ENCODE measurements around the gene VAMP5. TPM values are rescaled to one million over a fixed set of nuclear protein-coding genes. Genes with fewer than 3 reads are reported as not detected.
"Not testable (repeated sequence)": the region's sequence is repeated elsewhere in the genome, so short reads cannot be mapped to it uniquely, and the experiment has no call there.

VAMP5 gene
- total RNA-seq, 1 donor from 2014 or later: 17.1 TPM

DNA sequence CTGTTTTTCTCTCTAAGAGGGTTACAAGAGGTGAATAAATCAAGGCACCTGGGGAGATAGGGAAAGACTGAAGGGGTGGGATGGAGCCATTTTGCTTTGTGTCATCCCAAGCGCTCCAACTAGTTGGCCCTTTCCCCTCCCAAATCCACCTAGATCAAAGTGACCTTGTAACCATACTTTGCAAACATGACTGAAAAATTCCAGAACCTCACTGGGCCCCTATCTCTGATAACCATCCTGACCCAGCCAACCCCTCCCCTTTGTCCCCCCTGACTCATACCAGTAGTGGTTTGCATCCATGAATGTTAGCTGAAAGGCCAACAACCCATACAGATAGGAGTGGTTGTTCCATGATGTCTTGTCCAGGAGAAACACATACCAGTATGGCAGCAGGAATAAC is 26.1 kb upstream of the VAMP5 start:
- TF ChIP-seq, protein P1, sequence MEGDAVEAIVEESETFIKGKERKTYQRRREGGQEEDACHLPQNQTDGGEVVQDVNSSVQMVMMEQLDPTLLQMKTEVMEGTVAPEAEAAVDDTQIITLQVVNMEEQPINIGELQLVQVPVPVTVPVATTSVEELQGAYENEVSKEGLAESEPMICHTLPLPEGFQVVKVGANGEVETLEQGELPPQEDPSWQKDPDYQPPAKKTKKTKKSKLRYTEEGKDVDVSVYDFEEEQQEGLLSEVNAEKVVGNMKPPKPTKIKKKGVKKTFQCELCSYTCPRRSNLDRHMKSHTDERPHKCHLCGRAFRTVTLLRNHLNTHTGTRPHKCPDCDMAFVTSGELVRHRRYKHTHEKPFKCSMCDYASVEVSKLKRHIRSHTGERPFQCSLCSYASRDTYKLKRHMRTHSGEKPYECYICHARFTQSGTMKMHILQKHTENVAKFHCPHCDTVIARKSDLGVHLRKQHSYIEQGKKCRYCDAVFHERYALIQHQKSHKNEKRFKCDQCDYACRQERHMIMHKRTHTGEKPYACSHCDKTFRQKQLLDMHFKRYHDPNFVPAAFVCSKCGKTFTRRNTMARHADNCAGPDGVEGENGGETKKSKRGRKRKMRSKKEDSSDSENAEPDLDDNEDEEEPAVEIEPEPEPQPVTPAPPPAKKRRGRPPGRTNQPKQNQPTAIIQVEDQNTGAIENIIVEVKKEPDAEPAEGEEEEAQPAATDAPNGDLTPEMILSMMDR (IDR thresholded peaks at IDR 0.05; ENCODE audit: insufficient read depth, low read depth, low read length): no peak
- no peak for TF ChIP-seq EZH2 (IDR thresholded peaks at IDR 0.05; ENCODE audit: insufficient read depth, low read length)
- Mint-ChIP-seq H3K27me3 (ENCODE audit: low read depth, unreplicated experiment) (no peaks in the 10 kb centered on the region), H3K36me3 (ENCODE audit: low read depth, unreplicated experiment) (peaks cover 7% of the 10 kb centered on the region), H3K27ac (ENCODE audit: unreplicated experiment) (no peak overlapping the region), H3K4me3 (ENCODE audit: unreplicated experiment) (no peak overlapping the region), H3K9me3 (ENCODE audit: unreplicated experiment) (no peaks in the 10 kb centered on the region), H3K4me1 (ENCODE audit: low read depth, unreplicated experiment) (peaks cover 7% of the 10 kb centered on the region)
- no peak overlapping the region for H3K27ac ChIP-seq (ENCODE audit: low read depth, low read length)
- H3K36me3 ChIP-seq (ENCODE audit: insufficient read depth, low read length): peaks cover 26% of the 10 kb centered on the region
- no peak overlapping the region for H3K4me3 ChIP-seq (ENCODE audit: insufficient read depth, low read depth, low read length)
- H3K4me2 ChIP-seq (ENCODE audit: low read length): no peak overlapping the region
- peaks cover 30% of the 10 kb centered on the region for H4K20me1 ChIP-seq (ENCODE audit: insufficient read depth, low read length)
- H2AFZ ChIP-seq (ENCODE audit: low read depth, low read length): no peak overlapping the region
- no peaks in the 10 kb centered on the region for H3K9me3 ChIP-seq (ENCODE audit: insufficient read depth, low read depth, low read length)
- peaks cover 45% of the 10 kb centered on the region for H3K79me2 ChIP-seq (ENCODE audit: insufficient read depth, low read length)
- peaks cover 9% of the 10 kb centered on the region for H3K4me1 ChIP-seq (ENCODE audit: insufficient read depth, low read length)
- no peak overlapping the region for H3K9ac ChIP-seq (ENCODE audit: low read length)
- FAIRE-seq (no peak), DNase-seq (ENCODE audit: low read depth) (no peak)
- H3K27me3 ChIP-seq (ENCODE audit: insufficient read depth, low read length): no peaks in the 10 kb centered on the region

GRCh38 chr2:85560403-85560726 is 23.9 kb upstream of the VAMP5 start:
- H3K9me3 Mint-ChIP-seq (ENCODE audit: unreplicated experiment); H3K27me3 Mint-ChIP-seq (ENCODE audit: low read depth, unreplicated experiment); FAIRE-seq: not testable (repeated sequence)

GRCh38 chr2:85560812-85561279 is 23.4 kb upstream of the VAMP5 start:
- TF ChIP-seq, protein P1 (IDR thresholded peaks at IDR 0.05; ENCODE audit: insufficient read depth, low read depth, low read length): no peak
- TF ChIP-seq EZH2 (IDR thresholded peaks at IDR 0.05; ENCODE audit: insufficient read depth, low read length): no peak
- Histone ChIP-seq H3K4me2 (ENCODE audit: low read length) (peak overlapping the region; percentile 90), H3K79me2 (ENCODE audit: insufficient read depth, low read length) (peaks cover 45% of the 10 kb centered on the region), H2AFZ (ENCODE audit: low read depth, low read length) (peak overlapping the region; percentile 93), H3K27me3 (ENCODE audit: insufficient read depth, low read length) (no peaks in the 10 kb centered on the region), H4K20me1 (ENCODE audit: insufficient read depth, low read length) (peaks cover 28% of the 10 kb centered on the region), H3K36me3 (ENCODE audit: insufficient read depth, low read length) (peaks cover 10% of the 10 kb centered on the region), H3K9ac (ENCODE audit: low read length) (peak overlapping the region; percentile 87), H3K9me3 (ENCODE audit: insufficient read depth, low read depth, low read length) (no peaks in the 10 kb centered on the region), H3K4me1 (ENCODE audit: insufficient read depth, low read length) (peaks cover 9% of the 10 kb centered on the region), H3K4me3 (ENCODE audit: insufficient read depth, low read depth, low read length) (peak overlapping the region; percentile 79), H3K27ac (ENCODE audit: low read depth, low read length) (peak overlapping the region; percentile 22)
- peak overlapping the region; percentile 81 for H3K27ac Mint-ChIP-seq (ENCODE audit: unreplicated experiment)
- H3K36me3 Mint-ChIP-seq (ENCODE audit: low read depth, unreplicated experiment): no peaks in the 10 kb centered on the region
- H3K4me1 Mint-ChIP-seq (ENCODE audit: low read depth, unreplicated experiment): peaks cover 12% of the 10 kb centered on the region
- no peaks in the 10 kb centered on the region for H3K27me3 Mint-ChIP-seq (ENCODE audit: low read depth, unreplicated experiment)
- peak overlapping the region; percentile 96 for H3K4me3 Mint-ChIP-seq (ENCODE audit: unreplicated experiment)
- FAIRE-seq (no peak), DNase-seq (ENCODE audit: low read depth) (no peak)
- H3K9me3 Mint-ChIP-seq (ENCODE audit: unreplicated experiment): no peaks in the 10 kb centered on the region

More at GRCh38 chr2:85560403-85560726, 23.9 kb upstream of the VAMP5 start:
- Histone ChIP-seq H3K36me3 (ENCODE audit: insufficient read depth, low read length) (peaks cover 13% of the 10 kb centered on the region), H3K79me2 (ENCODE audit: insufficient read depth, low read length) (peaks cover 45% of the 10 kb centered on the region), H2AFZ (ENCODE audit: low read depth, low read length) (peak overlapping the region; percentile 93), H3K4me2 (ENCODE audit: low read length) (peak overlapping the region; percentile 90), H4K20me1 (ENCODE audit: insufficient read depth, low read length) (peaks cover 30% of the 10 kb centered on the region), H3K9ac (ENCODE audit: low read length) (peak overlapping the region; percentile 87), H3K4me3 (ENCODE audit: insufficient read depth, low read depth, low read length) (peak overlapping the region; percentile 79)
- Mint-ChIP-seq H3K4me1 (ENCODE audit: low read depth, unreplicated experiment) (peaks cover 12% of the 10 kb centered on the region), H3K4me3 (ENCODE audit: unreplicated experiment) (peak overlapping the region; percentile 96)
- not testable (repeated sequence) for H3K27me3 ChIP-seq (ENCODE audit: insufficient read depth, low read length); DNase-seq (ENCODE audit: low read depth); H3K4me1 ChIP-seq (ENCODE audit: insufficient read depth, low read length); H3K9me3 ChIP-seq (ENCODE audit: insufficient read depth, low read depth, low read length); H3K27ac ChIP-seq (ENCODE audit: low read depth, low read length); H3K36me3 Mint-ChIP-seq (ENCODE audit: low read depth, unreplicated experiment); H3K27ac Mint-ChIP-seq (ENCODE audit: unreplicated experiment)

Data from astrocyte (in vitro differentiated cells and primary cell).